ENCODE measurements around the gene DNAI2.

- TF ChIP-seq POLR2A (IDR thresholded peaks at IDR 0.05), result no peak
- TF ChIP-seq CTCF (IDR thresholded peaks at IDR 0.05), result no peak
Observed at GRCh38 chr17:74224959-74225725, 48.9 kb upstream of the DNAI2 start.
